NCI-H187 treated with DMSO at 0.1 percent for 48 hours (cell line): Measurements from ENCODE around the gene MSLN.
A peak's percentile ranks its signal among the peaks of the same experiment; 100 is the strongest.

Experiments used
- DNase-seq: peaks from one replicate; lab custom pipeline; 2025; lab: John Stamatoyannopoulos, UW

The MSLN gene

DNA sequence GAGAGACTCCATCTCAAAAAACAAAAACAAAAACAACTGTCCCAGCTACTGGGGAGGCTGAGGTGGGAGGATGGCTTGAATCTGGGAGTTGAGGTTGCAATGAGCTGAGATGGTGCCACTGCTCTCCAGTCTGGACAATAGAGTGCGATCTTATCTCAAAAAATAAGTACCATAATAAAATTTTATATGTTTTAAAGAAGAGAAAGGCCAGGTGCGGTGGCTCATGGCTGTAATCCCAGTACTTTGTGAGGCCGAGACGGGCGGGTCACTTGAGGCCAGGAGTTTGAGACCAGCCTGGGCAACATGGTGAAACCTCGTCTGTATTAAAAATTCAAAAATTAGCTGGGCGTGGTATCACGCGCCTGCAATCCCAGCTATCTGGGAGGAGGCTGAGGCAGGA, 16.3 kb downstream of the MSLN start:
- DNase-seq: no peak

DNA sequence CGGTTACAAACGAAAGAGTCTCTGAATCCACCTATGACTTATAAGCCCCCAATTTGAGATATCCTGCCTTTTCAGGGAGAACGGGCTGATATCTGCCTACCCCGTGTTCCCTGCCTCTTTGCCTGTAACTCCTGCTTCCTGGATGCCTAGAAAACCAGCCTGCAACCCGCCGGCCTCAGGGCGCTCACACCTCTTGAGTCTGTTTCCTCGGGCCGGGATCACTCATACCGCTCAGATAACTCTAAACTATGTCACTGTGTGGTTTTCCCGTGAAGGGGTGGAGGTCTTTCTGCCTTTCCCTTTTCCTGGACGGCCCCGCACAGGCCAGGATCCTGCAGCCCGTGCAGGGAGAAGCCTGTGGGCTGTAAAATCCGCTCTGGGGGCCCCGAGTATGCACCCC, 17.3 kb downstream of the MSLN start:
- no peak for DNase-seq

DNA sequence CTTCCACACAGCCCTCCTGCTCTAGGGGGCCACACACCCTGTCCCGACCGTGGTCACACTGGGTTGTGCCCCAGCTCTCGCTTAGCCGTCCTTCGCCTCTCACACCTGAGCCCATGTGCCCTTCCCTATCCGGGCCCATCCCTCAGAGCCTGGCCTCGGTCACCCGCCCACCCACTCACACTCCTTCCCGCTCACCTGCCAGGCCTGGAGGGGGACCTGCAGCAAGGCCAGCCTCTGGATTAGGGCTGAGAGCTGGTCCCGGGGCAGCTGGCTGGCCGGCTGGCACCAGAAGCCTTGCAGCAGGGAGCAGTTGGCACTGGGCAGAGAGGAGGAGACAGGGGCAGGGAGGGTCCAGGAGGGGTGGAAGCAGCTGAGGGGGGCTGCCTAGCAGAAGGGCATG, 17.9 kb downstream of the MSLN start:
- DNase-seq: no peak

DNA sequence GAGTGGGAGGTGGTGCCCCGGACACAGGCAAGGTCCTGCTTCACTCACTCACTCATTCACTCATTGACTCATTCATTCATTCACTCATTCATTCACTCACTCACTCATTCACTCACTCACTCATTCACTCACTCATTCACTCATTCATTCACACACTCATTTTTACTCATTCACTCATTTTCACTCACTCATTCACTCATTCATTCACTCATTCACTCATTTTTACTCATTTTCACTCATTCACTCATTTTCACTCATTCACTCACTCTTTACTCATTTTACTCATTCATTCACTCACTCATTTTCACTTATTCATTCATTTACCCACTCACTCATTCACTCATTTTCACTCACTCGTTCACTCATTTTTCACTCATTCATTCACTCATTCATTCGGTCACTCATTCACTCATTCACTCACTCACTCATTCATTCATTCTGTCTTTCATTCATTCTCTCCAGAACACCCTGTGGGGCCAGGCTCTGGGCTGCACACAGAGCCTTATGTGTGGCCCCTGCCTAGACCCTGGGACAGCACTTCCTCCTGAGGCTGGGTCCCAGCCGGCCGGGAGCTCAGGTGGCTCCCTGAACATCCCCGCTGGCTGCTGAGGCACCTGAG, 18.5 kb downstream of the MSLN start:
- DNase-seq: no peak

DNA sequence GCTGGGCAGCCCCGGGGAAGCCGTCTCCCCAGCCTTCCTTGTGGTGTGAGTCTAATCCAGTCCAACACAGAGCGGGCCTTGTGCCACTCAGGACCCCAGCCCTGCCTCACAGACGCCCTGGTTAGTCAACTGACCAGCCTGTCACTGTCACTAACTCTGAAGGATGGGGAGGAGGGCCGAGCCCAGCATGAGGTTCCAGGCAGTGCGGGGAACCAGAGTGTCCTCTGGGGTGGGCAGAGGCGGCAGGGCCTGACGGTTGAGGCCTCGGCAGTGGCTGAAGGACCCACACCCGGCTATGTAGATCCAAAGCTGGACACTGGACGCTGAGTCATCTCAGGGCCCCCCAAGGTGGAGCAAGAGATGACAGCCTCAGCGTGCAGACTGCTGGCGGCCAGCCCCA, 19.0 kb downstream of the MSLN start:
- no peak for DNase-seq

DNA sequence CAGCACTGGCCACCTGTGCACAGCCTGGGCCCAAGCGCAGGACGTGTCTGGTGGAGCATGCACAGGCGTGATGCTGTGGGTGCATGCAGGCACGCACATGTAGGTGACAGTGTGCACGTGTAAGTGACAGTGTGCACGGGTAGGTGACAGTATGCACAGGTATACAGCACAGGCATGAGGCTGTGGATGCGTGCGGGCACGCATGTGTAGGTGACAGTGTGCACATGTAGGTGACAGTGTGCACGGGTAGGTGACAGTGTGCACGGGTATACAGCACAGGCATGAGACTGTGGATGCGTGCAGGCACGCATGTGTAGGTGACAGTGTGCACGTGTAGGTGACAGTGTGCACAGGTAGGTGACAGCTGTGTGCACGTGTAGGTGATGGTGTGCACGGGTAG, 19.8 kb downstream of the MSLN start:
- DNase-seq: no peak

DNA sequence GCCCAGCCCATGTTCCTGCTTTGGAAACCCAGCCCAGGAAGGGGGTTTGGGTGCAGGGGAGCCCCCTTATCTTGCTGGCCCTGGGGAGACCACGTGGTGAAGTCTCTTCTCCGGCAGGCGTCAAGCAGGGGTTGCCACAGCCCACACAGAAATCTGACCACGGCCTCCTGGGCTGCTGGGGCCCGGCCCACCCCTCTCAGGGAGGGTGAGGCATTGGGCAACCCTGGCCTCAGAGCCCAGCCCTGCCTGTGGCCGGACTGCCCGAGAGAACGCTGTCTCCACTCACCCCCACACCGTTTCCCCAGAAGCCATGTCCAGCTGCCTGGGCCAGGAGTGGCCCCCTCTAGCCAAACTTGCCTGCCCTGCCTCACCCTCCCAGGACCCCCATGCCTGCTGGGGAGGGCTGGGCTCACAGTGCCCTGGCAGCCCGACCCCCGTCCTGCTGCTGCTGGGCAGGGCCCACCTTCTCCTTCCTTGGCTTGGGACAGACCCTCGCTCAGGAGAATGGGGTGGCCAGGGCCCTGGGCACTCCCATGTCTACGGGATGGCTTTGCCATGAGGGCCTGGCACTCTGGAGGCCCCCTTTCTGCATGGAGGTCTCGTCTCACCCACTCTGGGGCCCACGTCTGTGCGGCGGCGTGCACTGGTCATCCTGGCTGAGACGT, 20.9 kb downstream of the MSLN start:
- no peak for DNase-seq

DNA sequence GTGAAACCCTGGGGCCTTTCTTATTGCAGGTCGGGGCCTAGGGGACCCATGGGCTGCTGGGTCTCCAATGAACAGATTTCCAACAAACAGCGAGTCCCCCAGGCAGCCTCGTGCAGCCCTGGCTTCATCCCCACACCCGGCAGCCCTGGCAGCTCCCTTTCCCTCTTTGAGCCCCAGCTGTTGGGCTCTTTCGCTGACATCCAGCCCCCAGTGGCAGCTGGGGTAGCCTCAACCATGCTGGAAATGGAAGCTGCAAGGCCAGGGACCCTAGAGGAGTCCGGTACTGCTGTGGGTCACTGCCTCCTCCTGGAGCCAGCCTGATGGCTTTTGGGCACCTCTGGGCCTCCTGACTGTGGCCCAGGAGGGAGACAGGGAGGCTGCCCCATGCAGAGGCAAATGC, 21.7 kb downstream of the MSLN start:
- DNase-seq: no peak

DNA sequence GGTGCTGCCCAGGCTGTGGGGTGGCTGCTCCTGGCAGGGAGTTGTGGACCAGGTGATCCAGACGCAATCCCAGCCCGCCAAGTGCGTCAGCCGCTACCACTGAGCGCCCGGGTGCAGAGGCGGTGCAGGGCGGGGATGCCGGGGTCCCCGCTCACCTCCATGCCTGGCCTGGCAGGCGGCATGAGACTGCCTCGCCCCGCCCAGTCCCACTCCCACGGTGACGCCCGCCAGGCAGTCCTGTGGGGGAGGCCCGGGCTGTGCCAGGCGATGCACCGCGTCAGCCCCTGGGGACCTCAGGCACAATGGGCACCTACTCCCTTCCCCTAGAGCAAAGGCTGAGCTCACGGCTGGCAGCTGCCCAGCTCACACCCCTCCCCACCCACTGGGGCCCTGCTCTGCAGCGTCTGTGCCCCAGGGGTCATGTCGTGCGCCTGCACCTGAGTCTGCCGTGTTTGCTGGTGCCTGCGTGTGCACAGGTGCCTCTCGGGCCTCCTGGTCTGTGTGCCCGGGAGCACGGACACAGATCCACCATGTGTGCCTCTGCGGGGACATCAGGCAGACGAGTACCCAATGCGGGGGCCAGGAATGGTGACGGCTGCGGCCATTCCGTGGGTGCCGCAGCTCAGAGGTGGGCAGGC, 22.4 kb downstream of the MSLN start:
- DNase-seq: no peak

DNA sequence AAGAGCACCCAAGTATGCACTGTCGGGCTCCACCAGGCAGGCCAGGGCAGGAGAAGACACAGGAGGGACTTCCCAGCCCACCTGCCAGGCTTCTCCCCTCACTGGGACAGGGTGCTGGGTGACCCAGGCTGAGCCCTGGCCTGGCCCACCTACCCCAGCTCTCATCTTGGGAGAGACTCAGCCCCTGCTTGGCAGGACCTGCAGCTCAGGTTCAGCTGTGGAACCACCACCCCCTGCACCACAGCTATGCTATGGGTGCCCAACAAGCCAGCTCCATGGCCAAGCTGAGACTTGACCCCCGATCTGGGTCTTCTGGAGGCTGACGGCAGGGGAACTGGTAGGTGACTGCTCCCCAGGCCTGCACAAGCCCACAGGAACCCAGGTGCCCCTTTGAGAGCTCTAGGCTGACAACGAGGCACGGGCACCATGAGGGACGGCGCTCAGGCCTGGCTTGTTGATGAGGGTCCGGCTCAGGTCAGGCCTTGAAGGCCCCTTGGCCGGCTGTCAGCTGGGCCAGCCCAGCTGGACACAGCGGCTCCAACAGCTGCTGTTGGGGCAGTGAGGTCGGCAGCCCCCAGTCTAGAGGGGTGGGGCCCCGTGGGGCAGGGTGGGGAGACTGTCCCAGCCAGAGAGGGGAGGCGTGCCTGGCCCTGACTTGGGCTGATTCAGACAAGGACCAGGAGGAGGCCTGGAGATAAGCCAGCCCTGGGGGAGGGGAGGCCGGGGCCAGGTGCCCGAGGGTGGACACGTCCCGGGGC, 23.0 kb downstream of the MSLN start:
- no peak for DNase-seq

DNA sequence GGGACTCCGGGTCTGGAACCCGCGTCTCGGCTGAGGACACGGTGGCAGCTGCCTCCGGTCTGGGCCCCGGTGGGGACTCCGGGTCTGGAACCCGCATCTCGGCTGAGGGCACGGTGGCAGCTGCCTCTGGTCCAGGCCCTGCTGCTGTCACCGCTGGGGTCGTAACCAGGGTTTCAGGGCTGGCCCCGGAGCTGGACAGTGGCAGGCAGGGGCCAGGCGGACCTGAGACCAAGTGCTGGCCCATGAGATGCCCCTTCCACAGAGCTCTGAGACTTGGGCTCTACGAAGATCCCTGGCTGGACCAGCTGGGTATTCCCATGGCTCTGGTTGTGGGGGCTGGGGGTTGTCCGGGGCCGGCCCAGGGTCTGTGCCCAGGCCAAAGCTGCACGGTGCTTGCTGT, 23.9 kb downstream of the MSLN start:
- DNase-seq: no peak

DNA sequence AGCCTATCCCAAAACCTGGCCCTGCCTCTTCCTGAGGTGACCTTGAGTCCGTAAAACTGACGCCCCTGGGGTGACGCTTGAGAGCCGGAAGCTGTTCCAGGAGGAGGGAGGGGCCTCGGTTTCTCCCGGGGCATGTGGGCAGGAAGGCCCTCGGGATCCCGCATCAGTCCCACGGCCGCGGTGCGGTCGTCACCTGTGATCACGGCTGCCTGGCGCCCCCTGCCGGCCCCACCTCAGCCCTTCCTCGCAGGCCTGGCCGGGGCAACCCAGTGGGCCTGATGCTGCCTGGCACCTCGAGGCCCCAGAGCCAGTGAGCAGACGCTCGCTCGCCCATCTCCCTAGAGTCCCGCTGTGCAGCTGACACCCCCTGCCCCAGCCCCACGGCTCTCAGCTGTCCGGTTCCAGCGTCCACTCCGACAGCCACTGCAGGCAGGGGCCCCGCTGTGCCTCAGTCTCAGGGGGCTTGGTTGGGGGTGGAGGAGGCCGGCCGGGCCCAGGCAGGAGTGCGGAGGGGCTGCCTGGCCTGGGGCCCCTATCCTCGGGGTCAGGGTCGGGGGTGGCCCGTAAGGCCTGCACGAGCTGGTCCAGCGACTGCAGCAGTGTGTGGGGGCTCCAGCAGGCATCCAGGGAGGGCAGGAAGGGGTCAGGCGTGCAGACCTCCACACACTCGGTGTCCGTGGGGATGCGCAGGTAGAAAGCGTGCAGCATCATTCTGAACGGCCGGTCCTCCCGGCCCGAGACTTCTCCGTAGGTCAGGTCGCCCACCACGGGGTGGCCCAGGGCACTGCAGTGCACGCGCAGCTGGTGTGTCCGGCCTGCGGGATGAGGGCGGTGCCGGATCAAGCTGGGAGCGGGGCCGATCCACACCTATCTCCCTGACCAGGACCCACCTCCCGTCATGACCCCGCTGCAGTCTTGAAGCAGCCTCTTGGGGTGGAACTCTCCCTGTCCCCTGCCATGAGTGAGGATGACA, 25.3 kb downstream of the MSLN start:
- no peak for DNase-seq

DNA sequence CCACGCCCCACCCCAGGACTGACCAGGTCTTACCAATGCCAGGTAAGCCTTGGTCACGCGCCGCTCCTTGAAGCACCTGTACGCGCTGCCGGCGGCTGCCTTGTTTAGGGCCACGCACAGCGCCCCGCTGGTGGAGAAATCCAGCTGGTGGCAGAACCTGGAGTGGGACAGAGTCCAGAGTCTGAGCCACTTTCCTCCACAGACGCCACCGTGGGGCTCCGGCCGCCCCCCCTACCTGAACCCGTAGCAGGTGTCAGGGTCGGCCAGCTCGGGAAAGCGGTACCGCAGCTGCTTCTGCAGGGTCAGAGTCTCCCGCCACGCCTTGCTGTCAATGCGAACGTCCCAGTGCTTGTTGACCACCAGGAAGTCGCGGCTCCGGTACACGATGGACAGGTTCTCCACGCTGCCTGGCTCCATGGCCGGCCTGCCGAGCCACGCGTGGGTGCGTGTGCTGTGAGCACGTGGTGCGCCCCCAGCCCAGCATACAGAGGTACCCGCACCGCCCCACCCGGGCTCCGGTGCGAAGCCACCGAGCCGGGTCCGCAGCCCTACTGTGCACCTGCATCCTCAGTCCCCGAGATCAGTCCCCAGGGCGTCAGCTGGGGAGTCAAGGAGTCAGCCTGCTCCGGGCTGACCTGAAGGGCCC, 26.9 kb downstream of the MSLN start:
- DNase-seq: no peak

DNA sequence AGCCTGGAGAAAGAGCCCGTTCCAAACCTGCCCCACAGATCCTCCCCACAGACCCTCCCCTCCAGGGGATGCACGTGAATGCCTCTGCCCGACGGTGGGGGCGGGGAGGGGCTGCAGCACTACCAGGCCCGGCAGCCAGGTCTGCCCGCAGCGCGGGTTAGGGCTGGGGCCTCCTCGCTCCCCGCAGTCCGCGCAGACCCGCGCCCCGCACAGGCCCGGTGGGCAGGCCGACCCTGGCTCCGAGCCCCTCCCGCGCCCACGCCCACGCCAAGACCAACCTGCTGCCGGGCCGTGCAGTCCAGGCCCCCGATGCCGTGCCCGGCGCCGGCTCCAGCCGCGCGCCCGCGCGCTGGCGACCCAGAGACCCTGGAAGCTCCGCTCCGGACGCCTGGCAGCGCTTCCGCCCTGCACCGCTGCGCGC, 27.5 kb downstream of the MSLN start, which contains the start of gene RPUSD1:
RPUSD1 (minus strand) TSS at position 404 of the 421 bp plus-strand sequence. CDS start 644 bp downstream, outside the sequence.
- no peak for DNase-seq

DNA sequence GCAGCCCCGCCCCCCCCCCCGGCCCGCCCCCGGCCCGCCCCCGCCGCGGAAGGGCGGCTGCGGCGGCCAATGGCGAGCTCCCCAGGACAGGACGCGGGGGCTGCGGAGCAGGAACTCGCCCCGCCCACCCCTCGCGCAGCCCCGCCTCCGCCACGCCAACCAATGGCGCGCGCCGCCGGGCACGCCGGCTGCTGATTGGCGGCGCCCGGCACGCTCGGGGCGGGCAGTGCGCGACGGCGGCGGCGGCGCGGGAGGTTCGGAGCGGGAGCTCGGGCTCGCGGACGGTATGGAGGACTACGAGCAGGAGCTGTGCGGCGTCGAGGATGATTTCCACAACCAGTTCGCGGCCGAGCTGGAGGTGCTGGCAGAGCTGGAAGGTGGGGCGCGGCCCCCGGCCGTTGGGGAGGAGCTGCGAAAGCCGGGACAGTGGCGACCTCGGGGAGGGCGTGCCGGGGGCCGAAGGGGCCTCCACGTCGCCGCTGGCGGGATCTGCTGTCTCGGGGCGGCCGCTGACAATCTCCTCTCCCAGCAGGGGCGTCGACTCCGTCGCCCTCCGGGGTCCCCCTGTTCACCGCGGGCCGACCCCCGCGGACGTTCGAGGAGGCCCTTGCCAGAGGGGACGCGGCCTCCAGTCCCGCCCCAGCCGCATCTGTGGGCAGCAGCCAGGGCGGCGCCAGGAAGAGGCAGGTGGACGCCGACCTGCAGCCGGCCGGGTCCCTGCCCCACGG, 28.0 kb downstream of the MSLN start, which contains the start of gene CHTF18:
CHTF18 (plus strand) TSS at position 222 of the 728 bp plus-strand sequence; CDS start at position 287, 65 bp downstream.
- peak; percentile 38 for DNase-seq

DNA sequence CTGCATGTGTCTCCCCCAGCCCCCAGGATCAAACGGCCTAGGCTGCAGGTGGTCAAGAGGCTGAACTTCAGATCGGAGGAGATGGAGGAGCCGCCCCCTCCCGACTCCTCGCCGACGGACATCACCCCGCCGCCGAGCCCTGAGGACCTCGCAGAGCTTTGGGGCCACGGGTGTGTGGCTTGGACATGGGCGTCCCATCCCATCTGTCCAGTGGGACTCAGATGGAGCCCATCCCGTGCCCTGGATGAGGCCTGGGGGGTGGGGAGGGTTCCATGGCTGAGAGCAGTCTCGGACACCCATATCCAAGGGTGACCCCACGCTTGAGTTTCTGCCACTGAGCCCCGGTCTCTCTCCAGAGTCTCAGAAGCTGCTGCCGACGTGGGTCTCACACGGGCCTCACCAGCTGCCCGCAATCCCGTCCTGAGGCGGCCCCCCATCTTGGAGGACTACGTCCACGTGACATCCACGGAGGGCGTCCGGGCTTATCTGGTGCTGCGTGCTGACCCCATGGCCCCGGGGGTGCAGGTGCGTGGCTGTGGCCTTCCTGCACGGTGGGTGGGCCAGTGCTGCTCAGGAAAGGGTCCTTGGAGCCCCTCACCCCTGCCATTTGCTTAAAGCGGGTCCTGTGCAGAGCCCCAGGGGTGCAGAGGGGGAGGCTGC, 28.8 kb downstream of the MSLN start:
- no peak for DNase-seq

DNA sequence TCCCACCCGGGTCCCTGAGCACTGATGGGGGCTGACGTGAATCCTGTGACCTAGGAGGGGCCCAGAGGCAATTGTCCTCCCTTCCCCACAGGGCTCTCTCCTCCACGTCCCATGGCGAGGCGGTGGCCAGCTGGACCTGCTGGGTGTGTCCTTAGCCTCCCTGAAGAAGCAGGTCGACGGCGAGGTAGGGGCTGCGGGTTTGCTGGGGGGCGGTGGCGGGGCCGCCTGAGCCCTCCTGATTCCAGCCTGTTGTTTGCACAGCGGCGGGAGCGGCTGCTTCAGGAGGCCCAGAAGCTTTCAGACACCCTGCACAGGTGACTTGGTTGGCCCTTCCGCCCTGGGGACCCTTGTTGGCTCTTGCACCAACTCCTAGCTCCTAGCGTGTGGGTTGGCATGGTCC, 29.6 kb downstream of the MSLN start:
- DNase-seq: no peak

DNA sequence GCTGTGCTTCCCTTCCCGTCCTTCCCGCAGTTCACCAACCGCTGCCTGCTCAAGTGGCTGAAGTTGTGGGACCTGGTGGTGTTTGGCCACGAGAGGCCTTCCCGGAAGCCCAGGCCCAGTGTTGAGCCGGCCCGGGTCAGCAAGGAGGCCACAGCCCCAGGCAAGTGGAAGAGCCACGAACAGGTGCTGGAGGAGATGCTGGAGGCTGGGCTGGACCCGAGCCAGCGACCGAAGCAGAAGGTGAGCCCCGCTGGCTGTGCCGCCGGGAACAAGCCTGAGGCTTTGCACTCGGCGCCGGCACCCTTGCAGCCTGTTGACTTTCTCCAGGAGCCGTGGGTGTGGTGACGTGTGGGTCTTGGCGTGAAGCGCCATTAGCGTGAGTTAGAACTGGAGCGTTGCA, 30.6 kb downstream of the MSLN start:
- no peak for DNase-seq

DNA sequence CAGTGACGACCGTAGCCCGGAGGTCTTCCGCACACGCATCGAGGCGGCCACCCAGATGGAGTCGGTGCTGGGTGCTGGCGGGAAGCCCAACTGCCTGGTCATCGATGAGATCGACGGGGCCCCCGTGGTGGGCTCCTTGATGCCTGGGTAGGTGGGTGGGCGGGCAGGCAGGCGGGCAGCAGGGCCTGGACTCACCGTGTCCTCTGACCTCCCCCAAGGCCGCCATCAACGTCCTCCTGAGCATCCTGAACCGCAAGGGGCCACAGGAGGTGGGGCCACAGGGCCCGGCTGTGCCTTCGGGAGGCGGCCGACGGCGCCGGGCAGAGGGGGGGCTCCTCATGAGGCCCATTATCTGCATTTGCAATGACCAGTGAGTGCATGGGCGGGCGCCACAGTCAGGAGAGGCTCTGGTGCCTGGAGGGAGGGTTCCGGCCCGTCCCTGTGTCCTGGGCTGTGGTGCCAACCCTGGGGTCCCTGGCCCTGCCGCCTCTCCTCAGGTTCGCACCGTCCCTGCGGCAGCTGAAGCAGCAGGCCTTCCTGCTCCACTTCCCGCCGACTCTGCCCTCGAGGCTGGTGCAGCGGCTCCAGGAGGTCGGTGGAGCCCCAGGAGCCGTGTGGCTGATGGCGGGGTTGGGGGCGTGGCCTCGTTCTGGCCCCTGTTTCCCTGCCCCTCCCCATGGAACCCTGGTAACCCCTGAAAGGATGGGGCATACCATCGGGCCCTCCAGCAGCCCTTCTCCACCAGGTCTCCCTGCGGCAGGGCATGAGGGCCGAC, 31.9 kb downstream of the MSLN start:
- DNase-seq: no peak
